Endometrial microvascular endothelial cells (primary cell): ENCODE measurements around the gene AXIN1. TPM values are rescaled to one million over a fixed set of nuclear protein-coding genes. Genes with fewer than 3 reads are reported as not detected.

Experiments used
- in situ Hi-C: cut with HindIII; loops from 2 replicates; pipeline ENCODE4 v1.10.0; 2017; ENCODE audit warnings: low sequenced_read_pairs, low pct_unique_long_range_greater_than_20kb; ENCODE audit errors: inconsistent ontology term
- total RNA-seq: library from RNA; depleted of rRNA; stranded (reverse); fragments of >200 nt; gene quantifications from one replicate; pipeline ENCODE4 v1.2.3, GENCODE V29; 2015; ENCODE audit errors: inconsistent ontology term

AXIN1 gene
- total RNA-seq, 1 donor from 2014 or later = 16.4 TPM

DNA sequence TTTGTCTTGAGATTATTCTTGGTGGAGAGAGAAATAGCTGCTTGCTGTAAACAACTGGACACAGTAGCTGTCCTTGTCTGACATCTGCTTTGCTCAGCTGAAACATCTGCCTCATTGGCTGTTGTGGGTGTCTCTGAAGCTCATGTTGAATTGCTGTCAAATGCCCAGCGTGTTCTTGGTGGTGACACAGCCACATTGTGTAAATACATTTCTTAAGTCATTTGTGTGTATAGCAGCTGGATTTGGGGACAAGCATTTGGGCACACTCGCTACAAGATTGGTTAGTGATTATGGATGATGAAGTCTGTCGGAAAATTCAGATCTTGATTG lies 112.6 kb downstream of the AXIN1 start:
- in situ Hi-C loops = no loop called here

Other genes starting within 250 kb of the AXIN1 start
- gene NPRL3, start 214.1 kb downstream of the AXIN1 start, total RNA-seq = 15.9 TPM
- not detected for gene HBZ, start 200.1 kb downstream of the AXIN1 start, total RNA-seq
- gene HBM, start 186.7 kb downstream of the AXIN1 start, total RNA-seq = not detected
- gene HBA2, start 179.8 kb downstream of the AXIN1 start, total RNA-seq = not detected
- gene HBA1, start 176.0 kb downstream of the AXIN1 start, total RNA-seq = not detected
- gene HBQ1, start 172.3 kb downstream of the AXIN1 start, total RNA-seq = not detected
- 45.2 TPM for gene LUC7L, start 123.3 kb downstream of the AXIN1 start, total RNA-seq
- 89.3 TPM for gene FAM234A, start 117.9 kb downstream of the AXIN1 start, total RNA-seq
- 1.2 TPM for gene RGS11, start 76.8 kb downstream of the AXIN1 start, total RNA-seq
- not detected for gene ARHGDIG, start 72.1 kb downstream of the AXIN1 start, total RNA-seq
- gene PDIA2, start 69.6 kb downstream of the AXIN1 start, total RNA-seq = 0.28 TPM
- gene MRPL28, start 17.8 kb upstream of the AXIN1 start, total RNA-seq = 153 TPM
- 64.2 TPM for gene PGAP6, start 29.3 kb upstream of the AXIN1 start, total RNA-seq
- 92.3 TPM for gene NME4, start 44.5 kb upstream of the AXIN1 start, total RNA-seq
- 17.3 TPM for gene DECR2, start 49.2 kb upstream of the AXIN1 start, total RNA-seq
- 41.7 TPM for gene RAB11FIP3, start 72.9 kb upstream of the AXIN1 start, total RNA-seq
- gene CAPN15, start 175.0 kb upstream of the AXIN1 start, total RNA-seq = 60.2 TPM
- gene PRR35, start 207.7 kb upstream of the AXIN1 start, total RNA-seq = not detected
- not detected for gene NHLRC4, start 214.3 kb upstream of the AXIN1 start, total RNA-seq
- 29.1 TPM for gene PIGQ, start 217.2 kb upstream of the AXIN1 start, total RNA-seq
- 9.9 TPM for gene RAB40C, start 237.3 kb upstream of the AXIN1 start, total RNA-seq